HCT116 (cell line): ENCODE measurements around the gene APBB1IP.

ENCODE experiments used
- CEBPB ChIP-seq: IDR thresholded peaks from 2 replicates; pipeline ENCODE4 v1.6.1; 2012; ENCODE audit warnings: low read depth
- CTCF ChIP-seq, 3 experiments: fragments of 200-600 bp in 1 of 3; sonication (generic) in 1 of 3; IDR thresholded peaks in 2 of 3; conservative IDR thresholded peaks in 1 of 3; 2 replicates each; pipeline ENCODE4 v1.5.1; 2012 to 2017; ENCODE audit warnings: low read depth in 2 of 3, low read length in 2 of 3, antibody characterized with exemption in 1 of 3, borderline replicate concordance in 1 of 3, control low read depth in 1 of 3, mild to moderate bottlenecking in 1 of 3, mixed read lengths in 1 of 3, mixed run types in 1 of 3, moderate library complexity in 1 of 3; ENCODE audit not compliant: insufficient read depth in 1 of 3
- ELF1 ChIP-seq: IDR thresholded peaks from 2 replicates; pipeline ENCODE4 v1.6.1; 2012; ENCODE audit warnings: low read depth, borderline replicate concordance
- POLR2A ChIP-seq: IDR thresholded peaks from 2 replicates; pipeline ENCODE4 v1.7.0; 2011; ENCODE audit warnings: borderline replicate concordance; ENCODE audit not compliant: insufficient read depth, insufficient read length; ENCODE audit errors: extremely low read depth
- POLR2AphosphoS5 ChIP-seq: IDR thresholded peaks from 2 replicates; pipeline ENCODE4 v1.6.1; 2011; ENCODE audit warnings: mild to moderate bottlenecking, low read depth, low read length, moderate library complexity
- ZFX ChIP-seq: fragments of 450-650 bp; IDR thresholded peaks from 2 replicates; pipeline ENCODE4 v1.6.1; 2017
- ZNF274 ChIP-seq: fragments of 200-500 bp; sonication (Bioruptor generic); IDR thresholded peaks from 2 replicates; pipeline ENCODE4 v1.6.1; 2014; ENCODE audit warnings: mild to moderate bottlenecking, low read depth, low read length, inconsistent platforms
- TF ChIP-seq, protein P1 (sequence below): IDR thresholded peaks from 2 replicates; pipeline ENCODE4 v1.6.1; 2012; ENCODE audit warnings: low read depth
- TF ChIP-seq, protein P2 (sequence below): IDR thresholded peaks from 2 replicates; pipeline ENCODE4 v1.6.1; 2012

DNA sequence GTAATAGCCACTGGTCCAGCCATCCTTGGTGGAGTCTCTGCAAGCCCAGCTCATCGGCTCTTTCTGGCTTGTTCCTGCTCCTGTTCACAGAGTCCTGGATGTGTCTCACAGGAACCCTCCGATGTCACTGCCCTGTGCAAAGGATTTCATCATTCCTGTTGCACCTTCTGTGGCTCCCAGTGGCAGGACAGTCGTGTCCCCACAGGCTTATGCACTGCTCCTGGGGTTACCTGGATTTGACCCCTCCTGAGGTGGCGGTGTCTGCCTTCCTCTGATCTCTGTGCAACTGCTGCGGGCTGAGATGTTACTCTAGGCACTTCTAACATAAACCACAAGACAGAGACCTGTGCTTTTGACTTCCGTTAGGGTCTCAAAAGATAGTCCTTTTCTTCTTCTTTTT is 30.6 kb downstream of the APBB1IP start:
- TF ChIP-seq POLR2A (no peak), CTCF (IDR thresholded peaks at IDR 0.05 in 2 of 3, conservative IDR thresholded peaks at IDR 0.05 in 1 of 3; ENCODE audit: borderline replicate concordance in 1 of 3, insufficient read depth in 1 of 3, low read depth in 2 of 3, low read length in 2 of 3) (no peak), POLR2AphosphoS5 (no peak), CEBPB (no peak), ELF1 (no peak), ZNF274 (no peak), ZFX (no peak)
- TF ChIP-seq, protein P1, sequence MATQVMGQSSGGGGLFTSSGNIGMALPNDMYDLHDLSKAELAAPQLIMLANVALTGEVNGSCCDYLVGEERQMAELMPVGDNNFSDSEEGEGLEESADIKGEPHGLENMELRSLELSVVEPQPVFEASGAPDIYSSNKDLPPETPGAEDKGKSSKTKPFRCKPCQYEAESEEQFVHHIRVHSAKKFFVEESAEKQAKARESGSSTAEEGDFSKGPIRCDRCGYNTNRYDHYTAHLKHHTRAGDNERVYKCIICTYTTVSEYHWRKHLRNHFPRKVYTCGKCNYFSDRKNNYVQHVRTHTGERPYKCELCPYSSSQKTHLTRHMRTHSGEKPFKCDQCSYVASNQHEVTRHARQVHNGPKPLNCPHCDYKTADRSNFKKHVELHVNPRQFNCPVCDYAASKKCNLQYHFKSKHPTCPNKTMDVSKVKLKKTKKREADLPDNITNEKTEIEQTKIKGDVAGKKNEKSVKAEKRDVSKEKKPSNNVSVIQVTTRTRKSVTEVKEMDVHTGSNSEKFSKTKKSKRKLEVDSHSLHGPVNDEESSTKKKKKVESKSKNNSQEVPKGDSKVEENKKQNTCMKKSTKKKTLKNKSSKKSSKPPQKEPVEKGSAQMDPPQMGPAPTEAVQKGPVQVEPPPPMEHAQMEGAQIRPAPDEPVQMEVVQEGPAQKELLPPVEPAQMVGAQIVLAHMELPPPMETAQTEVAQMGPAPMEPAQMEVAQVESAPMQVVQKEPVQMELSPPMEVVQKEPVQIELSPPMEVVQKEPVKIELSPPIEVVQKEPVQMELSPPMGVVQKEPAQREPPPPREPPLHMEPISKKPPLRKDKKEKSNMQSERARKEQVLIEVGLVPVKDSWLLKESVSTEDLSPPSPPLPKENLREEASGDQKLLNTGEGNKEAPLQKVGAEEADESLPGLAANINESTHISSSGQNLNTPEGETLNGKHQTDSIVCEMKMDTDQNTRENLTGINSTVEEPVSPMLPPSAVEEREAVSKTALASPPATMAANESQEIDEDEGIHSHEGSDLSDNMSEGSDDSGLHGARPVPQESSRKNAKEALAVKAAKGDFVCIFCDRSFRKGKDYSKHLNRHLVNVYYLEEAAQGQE, result no peak
- TF ChIP-seq, protein P2, sequence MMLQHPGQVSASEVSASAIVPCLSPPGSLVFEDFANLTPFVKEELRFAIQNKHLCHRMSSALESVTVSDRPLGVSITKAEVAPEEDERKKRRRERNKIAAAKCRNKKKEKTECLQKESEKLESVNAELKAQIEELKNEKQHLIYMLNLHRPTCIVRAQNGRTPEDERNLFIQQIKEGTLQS, result no peak
